ENCODE results near the gene TBATA.

The TBATA gene

DNA sequence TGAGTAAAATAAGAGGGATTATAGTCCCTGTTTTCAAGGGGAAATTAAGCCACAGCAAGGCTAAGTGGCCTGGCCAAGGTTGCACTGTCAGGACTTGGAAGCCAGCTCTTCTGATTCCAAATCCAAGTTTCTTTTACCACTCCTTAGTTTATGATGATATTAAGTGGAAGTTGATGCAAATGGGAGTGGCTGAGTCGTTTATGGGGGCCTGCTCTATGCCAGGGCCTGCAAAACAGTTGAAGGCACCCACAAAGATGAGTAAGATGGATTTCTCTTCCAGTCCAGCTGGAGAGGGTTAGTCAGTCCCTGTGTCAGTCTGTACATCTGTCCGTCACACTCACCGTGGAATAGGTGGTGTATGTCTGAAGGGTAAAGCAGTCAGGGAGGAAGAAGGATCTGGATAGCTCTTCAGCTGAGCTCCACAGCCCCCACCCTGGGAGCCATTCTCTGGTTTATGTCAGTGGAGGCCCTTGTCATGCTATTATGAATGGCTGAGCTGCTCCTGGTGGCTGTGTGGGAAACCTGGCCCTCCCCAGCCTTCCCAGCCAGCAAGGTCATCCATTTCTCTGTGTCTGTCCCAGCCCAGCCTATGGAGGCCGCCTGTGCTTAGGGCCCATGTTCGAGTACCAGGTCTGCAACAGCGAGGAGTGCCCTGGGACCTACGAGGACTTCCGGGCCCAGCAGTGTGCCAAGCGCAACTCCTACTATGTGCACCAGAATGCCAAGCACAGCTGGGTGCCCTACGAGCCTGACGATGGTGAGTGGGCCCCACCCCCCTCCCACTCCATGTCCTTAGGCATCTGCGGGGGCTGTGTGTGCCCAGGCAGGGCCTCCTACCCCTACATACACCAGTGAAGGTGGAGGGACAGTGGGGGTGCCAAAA is 44.5 kb downstream of the TBATA start:
- DNase-seq: no peak

DNA sequence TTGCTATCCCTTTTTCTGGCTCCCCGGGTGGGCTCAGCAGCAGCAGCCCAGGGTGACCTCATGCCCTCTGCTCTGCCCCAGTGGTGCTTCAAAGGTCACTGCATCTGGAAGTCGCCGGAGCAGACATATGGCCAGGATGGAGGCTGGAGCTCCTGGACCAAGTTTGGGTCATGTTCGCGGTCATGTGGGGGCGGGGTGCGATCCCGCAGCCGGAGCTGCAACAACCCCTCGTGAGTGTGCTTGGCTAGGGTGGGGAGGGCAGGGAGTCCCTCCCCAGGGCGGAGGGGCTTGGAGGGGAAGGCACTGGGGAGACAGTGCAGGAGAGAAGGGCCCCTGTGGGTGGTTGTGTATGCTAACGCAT is 46.4 kb downstream of the TBATA start:
- DNase-seq: no peak

DNA sequence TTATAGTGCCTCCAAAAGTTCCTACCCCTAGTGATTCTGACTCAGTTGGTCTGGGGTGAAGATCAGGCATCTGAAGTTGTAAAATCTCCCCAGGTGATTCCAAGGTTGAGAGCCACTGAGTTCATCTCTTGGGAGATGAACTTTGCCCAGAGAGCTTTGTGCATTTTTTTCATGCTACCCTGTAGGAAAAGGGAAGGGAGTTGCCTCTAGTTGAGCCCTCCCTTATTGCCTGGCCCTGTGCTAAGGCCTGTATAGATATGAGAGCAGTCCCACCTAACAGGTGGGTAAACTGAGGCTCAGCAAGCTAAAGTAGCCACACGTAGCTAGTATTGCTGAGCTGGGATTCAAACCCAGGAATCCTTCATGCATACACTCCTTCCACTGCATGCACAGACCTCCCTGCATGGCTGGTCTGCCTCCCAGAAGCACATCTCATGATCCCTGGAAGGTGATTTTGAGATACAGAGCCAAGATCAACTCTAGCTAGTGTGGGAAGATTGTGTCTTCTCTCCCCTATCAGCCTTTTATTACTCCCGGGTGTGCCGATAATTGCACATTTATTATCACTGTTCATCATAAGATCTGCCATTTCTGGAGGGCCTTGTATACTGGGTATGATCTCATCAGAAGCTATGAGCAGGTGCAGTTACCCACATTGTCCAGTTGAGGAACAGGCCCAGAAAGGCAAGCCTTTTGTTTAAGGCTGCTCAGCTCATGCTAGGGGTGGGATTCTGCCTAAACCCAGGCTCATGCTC is 47.0 kb downstream of the TBATA start:
- DNase-seq: no peak

DNA sequence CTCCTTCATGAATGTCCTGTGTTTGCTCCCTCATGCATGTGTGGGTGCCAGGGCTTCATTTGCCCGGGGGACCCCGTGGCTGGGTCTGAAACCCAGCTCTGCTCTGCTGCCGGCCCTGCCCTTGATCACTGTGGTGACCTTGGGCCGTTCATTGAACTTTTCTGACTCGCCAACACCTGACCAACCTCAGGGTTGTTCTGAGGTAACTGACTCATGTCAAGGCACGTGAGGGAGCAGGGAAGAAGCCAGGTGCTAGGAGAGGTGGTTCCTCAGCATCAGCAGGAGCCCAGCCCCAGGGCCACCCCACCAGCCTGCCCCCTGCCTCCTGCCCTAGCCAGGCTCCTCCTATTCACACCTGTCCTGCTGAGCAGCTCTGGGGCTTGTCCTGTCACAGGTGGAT is 47.9 kb downstream of the TBATA start:
- no peak for DNase-seq

DNA sequence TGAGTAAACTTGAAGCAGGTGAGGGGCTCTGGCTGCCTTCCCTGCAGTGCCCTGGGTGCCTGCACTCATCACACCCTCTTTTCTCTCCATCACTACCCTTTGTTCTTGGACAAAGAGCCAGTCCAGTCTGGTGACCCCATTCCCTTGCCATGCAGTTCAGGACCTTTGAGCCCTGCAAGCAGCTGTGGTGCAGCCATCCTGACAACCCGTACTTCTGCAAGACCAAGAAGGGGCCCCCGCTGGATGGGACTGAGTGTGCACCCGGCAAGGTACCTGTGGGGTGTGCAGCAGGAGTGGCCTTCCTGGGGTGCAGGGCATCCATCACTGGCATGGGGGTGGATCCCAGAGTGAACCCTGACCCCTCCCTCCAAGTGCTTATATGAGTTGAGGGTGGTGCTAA is 48.7 kb downstream of the TBATA start:
- DNase-seq: no peak

DNA sequence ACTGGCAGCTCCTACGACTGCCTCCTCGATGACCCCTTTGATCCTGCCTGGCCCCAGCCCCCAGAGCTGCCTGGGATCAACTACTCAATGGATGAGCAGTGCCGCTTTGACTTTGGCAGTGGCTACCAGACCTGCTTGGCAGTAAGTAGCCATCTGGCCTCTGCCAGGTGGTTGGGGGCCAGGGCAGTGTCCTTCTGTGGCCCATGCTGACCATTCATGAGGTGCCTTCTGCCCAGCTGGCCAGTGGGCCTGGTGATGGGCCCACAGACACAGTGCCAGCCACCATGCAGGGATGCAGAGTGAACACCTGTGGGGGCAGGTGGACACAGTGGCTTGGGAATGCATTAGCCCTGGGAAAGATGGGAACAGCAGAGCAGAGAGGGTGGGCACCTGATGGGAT is 50.0 kb downstream of the TBATA start:
- DNase-seq: no peak

DNA sequence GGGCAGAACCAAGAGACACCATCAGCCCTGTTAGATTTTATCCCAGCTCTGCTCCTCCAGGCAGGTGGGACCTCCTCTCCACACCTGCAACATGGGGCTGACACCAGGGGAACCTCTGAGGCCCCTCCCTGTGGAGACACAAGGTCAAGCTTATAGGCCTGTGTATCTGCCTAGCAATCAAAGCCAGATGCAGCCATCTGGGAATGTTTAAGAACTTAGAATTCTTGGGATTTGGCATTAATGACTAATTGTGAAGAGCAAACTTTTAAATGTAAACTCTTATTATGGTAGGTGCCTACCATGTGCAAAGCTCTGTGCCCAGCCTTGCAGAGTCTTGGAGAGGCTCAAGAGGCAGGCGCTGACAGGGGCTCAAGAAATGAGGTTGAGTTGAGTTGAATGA is 52.1 kb downstream of the TBATA start:
- DNase-seq: no peak

DNA sequence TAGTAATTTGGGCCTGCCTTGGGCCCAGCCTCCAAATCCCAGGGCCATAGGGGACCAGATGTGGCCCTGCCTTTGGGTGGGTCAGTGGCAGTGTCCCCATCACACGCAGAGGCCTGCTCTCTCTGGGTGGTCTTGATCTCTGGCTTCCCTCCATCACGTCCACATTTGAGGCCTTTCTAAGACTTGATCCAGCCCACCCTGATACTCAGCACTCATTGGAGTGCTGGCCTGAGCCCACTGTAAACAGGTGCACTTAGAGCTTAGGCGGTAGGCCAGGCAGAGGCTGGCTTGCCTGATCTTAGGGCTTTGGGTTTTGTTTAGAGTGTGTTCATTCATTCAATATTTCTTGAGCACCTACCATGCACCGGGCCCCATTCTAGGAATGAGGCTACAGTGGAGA is 52.6 kb downstream of the TBATA start:
- DNase-seq: no peak

DNA sequence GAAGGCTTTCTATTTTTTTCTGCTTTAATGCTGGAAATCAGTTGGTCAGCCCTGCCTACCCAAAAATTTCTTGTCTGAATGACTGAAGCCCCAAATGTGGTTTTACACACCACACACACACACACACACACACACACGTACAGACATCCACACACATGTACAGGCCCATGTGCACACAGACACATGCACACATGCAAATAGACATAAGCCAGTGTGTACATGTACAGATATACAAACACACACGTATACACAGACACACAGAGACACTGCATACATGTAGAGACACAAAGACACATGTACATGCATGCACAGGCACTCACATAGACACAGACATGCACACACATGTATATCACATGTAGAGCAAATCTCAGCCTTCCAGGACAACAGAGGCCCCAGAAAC is 54.2 kb downstream of the TBATA start:
- DNase-seq: no peak

DNA sequence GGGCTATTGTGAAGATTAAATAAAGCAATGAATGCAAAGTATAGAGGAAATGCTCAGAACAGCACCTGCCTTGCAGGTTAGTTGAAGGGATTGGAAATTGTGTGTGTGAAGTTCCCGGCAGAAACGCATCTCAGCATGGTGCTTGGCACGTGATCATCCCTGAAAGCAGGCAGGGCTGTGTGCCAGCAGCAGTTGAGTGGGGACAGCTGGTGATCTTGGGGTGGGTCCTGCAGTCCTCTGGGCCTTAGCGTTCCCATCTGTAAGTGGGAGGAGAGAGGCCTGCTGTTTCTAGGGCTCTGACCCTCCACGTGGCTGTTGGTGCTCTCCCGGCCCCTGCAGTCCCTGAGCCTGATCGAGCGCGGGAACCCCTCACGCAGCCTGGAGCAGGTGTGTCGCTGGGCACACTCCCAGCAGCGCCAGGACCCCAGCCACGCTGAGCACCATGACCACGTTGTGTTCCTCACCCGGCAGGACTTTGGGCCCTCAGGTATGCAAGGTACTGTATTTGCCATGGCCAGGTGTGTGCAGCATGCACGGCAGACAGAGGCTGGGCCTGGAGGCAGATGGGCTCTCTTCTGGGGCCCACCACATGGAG is 55.3 kb downstream of the TBATA start:
- no peak for DNase-seq

DNA sequence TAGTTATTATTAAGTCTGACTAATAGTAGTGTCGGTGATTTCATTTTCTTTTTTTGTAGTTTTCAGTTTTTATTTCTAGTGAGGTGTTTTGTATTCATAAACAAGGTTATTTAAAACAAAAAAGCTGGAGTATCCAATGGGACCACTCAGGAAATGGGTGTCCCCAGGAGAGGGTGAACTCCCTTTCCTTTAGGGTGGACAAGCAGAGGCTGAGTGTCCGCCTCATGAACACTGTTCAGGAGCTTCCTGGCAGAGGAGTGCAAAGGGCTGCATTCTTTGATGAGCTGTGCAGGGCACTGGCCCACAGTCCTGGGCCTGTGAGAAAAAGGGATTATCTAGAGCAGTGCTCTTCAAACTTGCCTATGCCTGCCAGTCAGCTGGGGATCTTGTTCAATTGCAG is 56.8 kb downstream of the TBATA start:
- no peak for DNase-seq

DNA sequence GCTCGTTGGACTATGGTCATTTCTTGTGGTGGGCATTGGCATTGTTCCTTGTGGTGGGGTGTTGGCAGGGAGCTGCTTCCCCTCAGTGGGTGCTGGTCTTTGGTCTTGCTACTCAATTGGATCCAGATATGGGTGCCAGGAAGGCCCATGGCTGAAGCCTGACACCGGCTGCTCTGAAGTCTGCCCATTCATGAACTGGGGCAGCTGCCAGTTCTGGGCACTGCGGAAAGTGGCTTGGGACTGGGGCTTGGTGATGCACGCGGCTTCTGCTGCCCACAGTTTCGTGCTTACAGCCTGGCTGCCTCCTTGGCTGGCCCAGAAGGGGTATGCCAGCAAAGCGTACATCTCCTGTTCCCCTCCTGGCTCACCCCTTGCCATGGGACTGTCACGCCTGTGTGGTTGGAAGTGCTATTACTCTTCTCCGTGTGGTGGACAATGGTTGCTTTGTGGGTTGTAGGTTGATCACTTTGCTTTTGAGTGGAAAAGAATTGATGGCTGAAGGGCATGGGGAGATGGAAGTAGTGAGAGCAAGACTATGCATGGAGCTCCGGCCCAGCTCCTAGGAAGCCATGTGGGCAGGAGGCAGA is 58.2 kb downstream of the TBATA start:
- no peak for DNase-seq

DNA sequence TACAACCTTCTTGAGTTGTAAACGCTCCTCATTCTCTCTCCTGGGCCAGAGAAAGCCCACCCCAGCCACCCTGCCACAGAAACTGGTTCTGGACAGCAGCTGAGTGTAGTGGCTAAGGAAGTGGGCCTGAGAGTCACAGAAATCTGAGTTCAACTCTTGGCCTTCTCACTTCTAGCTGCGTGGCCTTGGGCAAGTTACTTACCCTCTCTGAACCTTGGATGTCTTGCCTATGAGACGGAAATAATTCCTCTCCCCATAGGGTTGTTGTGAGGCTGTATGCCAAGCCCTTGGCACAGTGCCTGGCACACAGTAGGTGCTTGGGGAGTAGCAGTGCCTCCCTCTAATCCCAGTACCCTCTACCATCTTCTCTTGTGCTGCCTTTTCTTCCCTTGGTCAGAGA is 61.4 kb downstream of the TBATA start:
- DNase-seq: no peak

DNA sequence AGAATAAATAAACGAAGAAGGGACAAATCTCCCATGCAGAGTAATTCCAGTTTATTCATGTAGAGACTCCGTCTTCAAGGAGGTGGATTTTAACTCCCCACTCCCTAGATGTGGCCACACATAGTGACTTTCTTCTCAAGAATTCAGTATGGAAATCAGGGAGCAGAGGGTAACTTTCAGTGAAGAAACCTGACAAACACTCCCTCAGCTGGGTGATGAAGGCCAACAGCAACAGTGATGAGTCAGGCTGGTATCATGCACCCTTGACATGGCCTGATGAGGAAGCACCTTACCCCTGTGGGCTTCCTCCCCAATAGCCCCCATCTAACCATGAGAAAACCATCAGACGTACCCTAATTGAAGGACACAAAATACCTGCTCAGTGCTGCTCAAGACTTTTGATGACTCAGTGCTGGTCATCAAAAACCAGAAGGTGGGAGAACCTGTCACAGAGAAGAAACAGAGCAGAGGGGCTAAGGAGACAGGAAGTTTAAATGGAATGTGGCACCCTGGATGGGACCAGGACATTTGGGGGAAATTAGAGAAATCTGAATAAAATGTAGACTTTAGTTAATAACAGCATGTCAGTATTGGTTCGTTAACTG is 62.3 kb downstream of the TBATA start:
- DNase-seq: no peak
